ENCODE results near the gene TSHB.

DNA sequence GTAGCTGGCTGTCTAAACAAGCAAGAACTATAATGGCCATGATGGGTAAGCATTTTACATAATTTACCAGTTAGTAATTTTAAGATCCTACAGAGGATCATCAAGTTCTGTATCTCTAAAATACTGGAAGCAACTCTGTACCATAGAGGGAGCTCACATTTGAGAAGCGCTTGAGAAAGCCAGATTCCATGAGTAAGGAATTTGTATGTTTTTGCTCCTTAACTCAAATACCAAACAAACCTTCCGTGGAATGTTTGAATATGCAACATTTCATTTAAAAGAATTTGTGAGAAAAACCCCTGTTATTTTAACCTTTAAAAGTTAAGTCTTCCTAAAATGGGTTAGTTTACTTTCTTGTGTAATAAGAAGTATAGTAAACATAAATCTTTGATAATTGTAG is 2.0 kb downstream of the TSHB start:
- TF ChIP-seq CTCF (IDR thresholded peaks at IDR 0.05) (no peak), CREM (CRISPR knock-in tag; IDR thresholded peaks at IDR 0.05) (no peak), PREB (CRISPR knock-in tag; IDR thresholded peaks at IDR 0.05; ENCODE audit: borderline replicate concordance) (no peak), NFYB (CRISPR knock-in tag; conservative IDR thresholded peaks at IDR 0.05; ENCODE audit: low read depth) (no peak), TEAD4 (CRISPR knock-in tag; IDR thresholded peaks at IDR 0.05) (no peak)
